ENCODE measurements around the gene IQCM. TPM values are rescaled to one million over a fixed set of nuclear protein-coding genes. Genes with fewer than 3 reads are reported as not detected.
A peak's percentile ranks its signal among the peaks of the same experiment; 100 is the strongest.

Gene IQCM, protein sequence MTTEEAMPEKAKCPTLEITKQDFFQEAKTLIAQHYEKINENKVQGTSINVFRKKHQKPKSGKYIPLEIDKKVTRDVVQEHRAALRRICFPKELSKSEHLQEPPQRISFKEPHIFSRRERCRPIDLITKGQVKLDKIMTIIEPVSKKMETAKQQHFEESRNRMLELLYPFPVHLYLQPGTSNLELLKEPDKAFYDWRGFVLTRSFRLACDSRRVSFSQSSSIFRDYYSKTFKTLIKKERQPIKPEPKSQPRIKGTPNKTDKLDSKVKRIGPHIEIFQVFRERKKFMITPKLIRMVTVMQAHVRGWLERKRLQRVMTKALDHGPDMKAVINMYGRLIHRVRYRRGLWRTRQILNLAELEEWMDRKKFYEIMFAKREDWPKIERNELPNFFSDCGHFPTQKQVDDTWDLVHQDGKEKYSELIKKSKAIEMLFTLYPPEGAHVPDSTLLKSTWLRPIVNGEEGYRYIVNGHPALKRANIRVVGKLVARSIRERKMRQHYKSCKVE
- total RNA-seq (2021; fragmentation: NEBNext Ultra II Directional; extraction: Animal tissue kit (Norgen Biotek cat#: 25700)): under 1 TPM in 1 of 6 experiments, not detected in 5; 0.10 TPM
- long read RNA-seq, partial matches to known transcripts: 0 of 3 reads
- long read RNA-seq, other reads (novel, unspliced or antisense): 3 of 3 reads

DNA sequence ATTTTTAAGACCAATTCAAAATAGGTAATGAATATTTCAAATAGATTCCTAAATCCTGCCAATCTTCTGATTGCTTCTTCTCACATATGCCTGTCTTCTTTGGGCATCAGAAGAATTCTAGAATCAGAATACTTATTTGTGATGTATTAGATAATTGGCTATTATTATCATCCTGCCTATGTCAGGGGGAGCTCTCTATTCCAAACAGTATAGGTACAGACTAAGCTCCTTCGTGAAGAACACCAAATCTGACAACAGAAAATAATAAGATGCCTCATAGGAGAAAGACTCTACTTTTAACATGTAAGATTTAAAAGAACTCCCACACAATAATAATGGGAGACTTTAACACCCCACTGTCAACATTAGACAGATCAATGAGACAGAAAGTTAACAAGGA is at the start of gene IQCM:
Gene IQCM, minus strand, starts transcription at position 101 of the 400 bp plus-strand sequence. CDS start 73,152 bp downstream, outside the sequence.
- no peaks in the 10 kb centered on the region for H3K36me3 Mint-ChIP-seq (ENCODE audit: low read depth)
- H3K4me3 Mint-ChIP-seq: no peak within 1 kb of the TSS
- no peak for DNase-seq
- H3K27me3 Mint-ChIP-seq (ENCODE audit: insufficient read depth): no peaks in the 10 kb centered on the region
- no peak for TF ChIP-seq CTCF (IDR thresholded peaks at IDR 0.05)
- no peak within 1 kb of the TSS for H3K27ac Mint-ChIP-seq
- no peaks in the 10 kb centered on the region for H3K4me1 Mint-ChIP-seq (ENCODE audit: low read depth)
- no peaks in the 10 kb centered on the region for H3K9me3 Mint-ChIP-seq

DNA sequence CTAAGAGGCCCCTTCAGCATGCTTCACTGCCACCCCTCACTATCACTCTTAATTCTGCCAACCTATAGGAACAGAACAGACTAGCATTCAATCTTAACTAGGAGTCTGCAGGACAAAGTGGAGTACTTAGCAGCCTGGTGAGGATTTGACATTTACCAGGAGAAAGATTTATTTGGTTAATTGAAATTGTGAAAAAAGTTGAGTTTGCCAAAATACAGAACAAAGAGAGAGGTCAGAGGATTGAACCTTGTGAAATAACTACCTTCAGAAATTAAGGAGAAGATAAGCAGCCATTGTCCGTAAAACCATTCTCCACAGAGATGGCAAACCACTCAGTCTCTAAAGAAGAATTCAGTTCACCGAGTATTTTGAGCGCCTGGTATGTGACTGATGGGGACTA is 41.8 kb upstream of the IQCM start:
- no peak overlapping the region for H3K4me3 Mint-ChIP-seq
- H3K9me3 Mint-ChIP-seq: no peaks in the 10 kb centered on the region
- H3K4me1 Mint-ChIP-seq (ENCODE audit: low read depth): no peaks in the 10 kb centered on the region
- no peak for DNase-seq
- no peaks in the 10 kb centered on the region for H3K36me3 Mint-ChIP-seq (ENCODE audit: low read depth)
- peaks cover 1% of the 10 kb centered on the region; the same call in 1 of the 2 replicates for H3K27me3 Mint-ChIP-seq (ENCODE audit: insufficient read depth)
- no peak for TF ChIP-seq CTCF (IDR thresholded peaks at IDR 0.05)
- no peak overlapping the region for H3K27ac Mint-ChIP-seq

GRCh38 chr4:149845743-149846142 is 30.1 kb upstream of the IQCM start:
- Mint-ChIP-seq H3K4me3 (no peak overlapping the region), H3K4me1 (ENCODE audit: low read depth) (peaks cover 7% of the 10 kb centered on the region; the same call in 1 of the 2 replicates), H3K27me3 (ENCODE audit: insufficient read depth) (peaks cover 3% of the 10 kb centered on the region), H3K9me3 (no peaks in the 10 kb centered on the region), H3K36me3 (ENCODE audit: low read depth) (no peaks in the 10 kb centered on the region), H3K27ac (no peak overlapping the region)
- DNase-seq: no peak
- TF ChIP-seq CTCF (IDR thresholded peaks at IDR 0.05): no peak

DNA sequence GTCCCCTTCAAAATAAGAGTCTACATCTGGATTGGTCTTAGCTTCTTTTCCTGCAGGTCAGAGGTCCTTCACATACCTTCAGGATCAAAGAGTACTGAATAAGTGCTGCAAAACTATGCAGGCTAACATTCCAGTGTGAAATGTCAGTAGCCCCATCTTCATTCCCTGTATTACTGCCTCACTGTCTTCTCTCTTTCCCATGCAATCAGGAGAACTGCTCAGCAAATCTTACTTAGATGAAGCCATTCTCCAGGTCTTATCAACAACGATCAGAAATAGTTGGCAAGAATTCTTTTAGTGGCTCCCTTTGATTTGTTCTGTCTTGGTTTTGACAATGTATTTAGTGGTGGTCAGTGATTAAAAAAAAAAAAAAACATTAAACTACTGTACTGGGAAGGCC is 26.0 kb upstream of the IQCM start:
- Mint-ChIP-seq H3K27ac (no peak overlapping the region), H3K4me3 (no peak overlapping the region)
- DNase-seq: peak; percentile 12

DNA sequence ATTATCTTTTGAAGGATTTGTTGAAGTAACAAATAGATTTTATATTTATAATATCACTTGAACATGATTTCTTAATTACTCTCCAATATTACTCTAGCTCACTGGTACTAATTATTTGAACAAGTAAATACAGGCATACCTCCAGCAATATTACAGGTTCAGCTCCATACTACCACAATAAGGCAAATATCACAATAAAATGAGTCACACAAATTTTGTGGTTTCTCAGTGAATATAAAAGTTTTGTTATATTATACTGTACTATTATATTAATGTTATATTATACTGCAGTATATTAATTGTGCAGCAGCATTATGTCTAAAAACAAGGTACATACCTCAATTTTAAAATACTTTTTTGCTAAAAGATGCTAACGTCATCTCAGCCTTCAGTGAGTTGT is 22.4 kb upstream of the IQCM start:
- no peaks in the 10 kb centered on the region; the same call in 1 of the 2 replicates for H3K27me3 Mint-ChIP-seq (ENCODE audit: insufficient read depth)

More for the DNA sequence above, 26.0 kb upstream of the IQCM start:
- Mint-ChIP-seq H3K4me1 (ENCODE audit: low read depth) (peaks cover 15% of the 10 kb centered on the region), H3K27me3 (ENCODE audit: insufficient read depth) (no peaks in the 10 kb centered on the region), H3K9me3 (no peaks in the 10 kb centered on the region; the same call in 1 of the 2 replicates), H3K36me3 (ENCODE audit: low read depth) (no peaks in the 10 kb centered on the region)
- no peak for TF ChIP-seq CTCF (IDR thresholded peaks at IDR 0.05)

More for the DNA sequence above, 22.4 kb upstream of the IQCM start:
- Mint-ChIP-seq H3K4me3 (no peak overlapping the region), H3K27ac (no peak overlapping the region), H3K4me1 (ENCODE audit: low read depth) (peaks cover 20% of the 10 kb centered on the region), H3K9me3 (no peaks in the 10 kb centered on the region; the same call in 1 of the 2 replicates), H3K36me3 (ENCODE audit: low read depth) (no peaks in the 10 kb centered on the region)
- DNase-seq: no peak
- no peak for TF ChIP-seq CTCF (IDR thresholded peaks at IDR 0.05)
